Testis (tissue), 3 donors: ENCODE measurements around the gene ZNF236. TPM values are rescaled to one million over a fixed set of nuclear protein-coding genes. Genes with fewer than 3 reads are reported as not detected.

Experiments used
- DNase-seq: peaks from one replicate; pipeline ENCODE4 v3.0.0-alpha.2; 2019
- H3K27ac ChIP-seq, 2 donors: fragments of 200-600 bp; sonication (generic); one replicate each; pipeline ENCODE4 v1.5.1; 2019
- H3K27me3 ChIP-seq: fragments of 200-600 bp; sonication (generic); one replicate; pipeline ENCODE4 v1.5.1; 2019
- H3K36me3 ChIP-seq: fragments of 200-600 bp; sonication (generic); one replicate; pipeline ENCODE4 v1.5.1; 2017; ENCODE audit warnings: low read depth; ENCODE audit errors: missing control alignments
- H3K4me1 ChIP-seq: fragments of 200-600 bp; sonication (generic); one replicate; pipeline ENCODE4 v1.5.1; 2019
- H3K4me3 ChIP-seq, 2 donors: fragments of 200-600 bp; sonication (generic); one replicate each; pipeline ENCODE4 v1.5.1; 2017 to 2019
- H3K9me3 ChIP-seq: fragments of 200-600 bp; sonication (generic); one replicate; pipeline ENCODE4 v1.5.1; 2017
- POLR2A ChIP-seq: fragments of 450-650 bp; IDR thresholded peaks from one replicate; pipeline ENCODE4 v1.6.1; 2017; ENCODE audit warnings: antibody characterized with exemption, mild to moderate bottlenecking, moderate library complexity
- WGBS, 2 donors: methylation state at CpG; one replicate each; pipeline ENCODE4 v1.1.5; 2018; 5-methylcytosine and 5-hydroxymethylcytosine counted together
- intact Hi-C: fragments of 100-400 bp; cut with DNase I; formaldehyde crosslinking; loops from one replicate; pipeline ENCODE4 v1.15.1; 2023; ENCODE audit warnings: low total_unique reads
- polyA plus RNA-seq: library from polyadenylated mRNA; stranded (reverse); fragments of 350-450 nt; fragmentation: Illumina TruSeq; extraction: RNeasy Lipid Tissue Mini Kit (QIAGEN cat#74804); gene quantifications from one replicate; pipeline ENCODE4 v1.2.3, GENCODE V29; 2014; ENCODE audit warnings: low read depth, low replicate concordance; ENCODE audit not compliant: insufficient read depth
- total RNA-seq, 2 donors: library from RNA; depleted of rRNA; stranded (reverse); fragments of >200 nt; gene quantifications; one replicate each; pipeline ENCODE4 v1.2.3, GENCODE V29; 2016
- TF ChIP-seq, protein P1 (sequence below), 3 experiments: fragments of 450-650 bp in 2 of 3; fragments of 200-600 bp in 1 of 3; sonication (generic) in 1 of 3; IDR thresholded peaks; one replicate each; pipeline ENCODE4 v1.5.1; 2016 to 2019; ENCODE audit warnings: antibody characterized with exemption in 3 of 3, mild to moderate bottlenecking in 2 of 3, moderate library complexity in 1 of 3

The ZNF236 gene
- total and polyA plus RNA-seq, 3 donors from 2014 or later = 19.5 to 58.2 (median 53.9) TPM

DNA sequence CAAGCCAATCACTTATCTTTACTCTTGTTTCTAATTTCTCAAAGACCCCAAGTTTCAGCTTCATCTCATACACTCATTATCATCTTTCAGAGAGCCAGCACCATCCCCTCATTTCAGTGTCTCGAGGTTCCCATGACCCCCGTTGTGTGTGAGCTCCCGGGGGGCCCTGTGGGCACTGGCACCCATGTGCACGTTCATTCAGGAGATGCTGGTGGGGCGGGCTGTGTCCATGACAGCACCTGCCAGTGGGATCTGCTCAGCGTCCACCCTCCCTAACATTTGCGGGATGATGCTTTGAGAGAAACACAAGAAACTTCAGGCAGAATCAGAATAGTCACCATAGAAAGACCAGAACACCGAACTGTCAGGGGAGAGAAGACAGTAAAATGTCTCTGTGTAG lies 189.8 kb downstream of the ZNF236 start:
- peaks cover 7% of the 10 kb centered on the region for H3K4me1 ChIP-seq
- H3K36me3 ChIP-seq = no peaks in the 10 kb centered on the region
- WGBS, 2 donors = 88 to 92% methylated on average over 8 of the region's 8 CpGs
- intact Hi-C loops = no loop called here
- H3K27ac ChIP-seq = no peak overlapping the region
- TF ChIP-seq POLR2A = no peak
- TF ChIP-seq, protein P1, sequence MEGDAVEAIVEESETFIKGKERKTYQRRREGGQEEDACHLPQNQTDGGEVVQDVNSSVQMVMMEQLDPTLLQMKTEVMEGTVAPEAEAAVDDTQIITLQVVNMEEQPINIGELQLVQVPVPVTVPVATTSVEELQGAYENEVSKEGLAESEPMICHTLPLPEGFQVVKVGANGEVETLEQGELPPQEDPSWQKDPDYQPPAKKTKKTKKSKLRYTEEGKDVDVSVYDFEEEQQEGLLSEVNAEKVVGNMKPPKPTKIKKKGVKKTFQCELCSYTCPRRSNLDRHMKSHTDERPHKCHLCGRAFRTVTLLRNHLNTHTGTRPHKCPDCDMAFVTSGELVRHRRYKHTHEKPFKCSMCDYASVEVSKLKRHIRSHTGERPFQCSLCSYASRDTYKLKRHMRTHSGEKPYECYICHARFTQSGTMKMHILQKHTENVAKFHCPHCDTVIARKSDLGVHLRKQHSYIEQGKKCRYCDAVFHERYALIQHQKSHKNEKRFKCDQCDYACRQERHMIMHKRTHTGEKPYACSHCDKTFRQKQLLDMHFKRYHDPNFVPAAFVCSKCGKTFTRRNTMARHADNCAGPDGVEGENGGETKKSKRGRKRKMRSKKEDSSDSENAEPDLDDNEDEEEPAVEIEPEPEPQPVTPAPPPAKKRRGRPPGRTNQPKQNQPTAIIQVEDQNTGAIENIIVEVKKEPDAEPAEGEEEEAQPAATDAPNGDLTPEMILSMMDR (IDR thresholded peaks at IDR 0.05) = no peak
- H3K4me3 ChIP-seq = no peak overlapping the region
- no peaks in the 10 kb centered on the region for H3K27me3 ChIP-seq
- no peaks in the 10 kb centered on the region for H3K9me3 ChIP-seq
- no peak for DNase-seq

GRCh38 chr18:77012806-77013541 lies 190.6 kb downstream of the ZNF236 start:
- H3K36me3 ChIP-seq = no peaks in the 10 kb centered on the region
- intact Hi-C loops = no loop called here
- H3K27ac ChIP-seq = peak overlapping the region; percentile 48 to 85
- no peaks in the 10 kb centered on the region for H3K27me3 ChIP-seq
- 71 to 81% methylated on average over 6 of the region's 6 CpGs for WGBS, 2 donors
- no peak overlapping the region for H3K4me3 ChIP-seq
- DNase-seq = peak; percentile 10
- peaks cover 4% of the 10 kb centered on the region for H3K4me1 ChIP-seq
- H3K9me3 ChIP-seq = no peaks in the 10 kb centered on the region
- TF ChIP-seq, protein P1 (IDR thresholded peaks at IDR 0.05) = no peak
- no peak for TF ChIP-seq POLR2A

- Histone ChIP-seq H3K9me3 (no peaks in the 10 kb centered on the region), H3K27ac (peak overlapping the region; percentile 48 to 85), H3K4me3 (no peak overlapping the region), H3K36me3 (no peaks in the 10 kb centered on the region), H3K27me3 (no peaks in the 10 kb centered on the region), H3K4me1 (peaks cover 4% of the 10 kb centered on the region)
- intact Hi-C loops = no loop called here
- peak; percentile 75 for DNase-seq
- WGBS, 2 donors = 38 to 60% methylated on average over 17 to 18 of the region's 18 CpGs
- TF ChIP-seq, protein P1 (IDR thresholded peaks at IDR 0.05) = no peak
- TF ChIP-seq POLR2A = no peak
These were observed 191.6 kb downstream of the ZNF236 start for GRCh38 chr18:77013811-77014521.

DNA sequence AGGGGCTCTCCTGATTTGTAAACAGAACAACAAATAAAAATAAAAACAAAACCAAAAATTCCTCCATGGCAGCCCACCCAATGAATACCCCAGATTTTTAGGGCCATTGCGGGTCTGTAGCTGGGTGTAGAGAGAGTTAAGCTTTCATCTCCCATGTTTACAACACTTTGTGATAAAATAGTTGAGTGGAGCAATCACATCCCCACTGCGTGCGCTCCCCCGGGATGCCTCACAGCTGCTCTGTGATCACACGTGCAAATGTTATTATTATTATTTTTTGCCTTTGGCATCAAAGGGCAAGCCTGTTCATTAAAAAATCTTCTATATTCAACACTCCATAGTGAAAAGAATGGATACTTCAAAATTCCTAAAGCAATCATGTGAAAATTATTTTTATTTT lies 192.2 kb downstream of the ZNF236 start:
- Histone ChIP-seq H3K27ac (peak overlapping the region in 1 of 2 donors; percentile 85), H3K4me3 (no peak overlapping the region), H3K36me3 (no peaks in the 10 kb centered on the region), H3K9me3 (no peaks in the 10 kb centered on the region), H3K4me1 (peaks cover 4% of the 10 kb centered on the region), H3K27me3 (no peaks in the 10 kb centered on the region)
- TF ChIP-seq, protein P1 (IDR thresholded peaks at IDR 0.05) = no peak
- no peak for TF ChIP-seq POLR2A
- WGBS, 2 donors = 54 to 68% methylated on average over 5 of the region's 5 CpGs
- DNase-seq = no peak
- intact Hi-C loops = no loop called here
